GM23338 (cell line): ENCODE measurements around the gene SH3GL2.

Source experiments
- CREB1 ChIP-seq: fragments of 250-450 bp; sonication (Bioruptor Pico); IDR thresholded peaks from 2 replicates; pipeline ENCODE4 v1.5.0; 2020; ENCODE audit warnings: low read depth, mild to moderate bottlenecking, moderate library complexity
- EZH2 ChIP-seq: fragments of 200-600 bp; sonication (generic); IDR thresholded peaks from one replicate; pipeline ENCODE4 v1.8.0; 2017; ENCODE audit warnings: antibody characterized with exemption, mild to moderate bottlenecking, low read depth; ENCODE audit not compliant: unreplicated experiment
- EZH2phosphoT487 ChIP-seq: fragments of 200-600 bp; sonication (generic); IDR thresholded peaks from one replicate; pipeline ENCODE4 v1.8.1; 2018; ENCODE audit warnings: antibody characterized with exemption; ENCODE audit not compliant: unreplicated experiment
- JUNB ChIP-seq: IDR thresholded peaks from one replicate; pipeline ENCODE4 v1.6.1; 2016; ENCODE audit warnings: antibody characterized with exemption; ENCODE audit not compliant: unreplicated experiment
- POLR2AphosphoS5 ChIP-seq: IDR thresholded peaks from 2 replicates; pipeline ENCODE4 v1.6.1; 2016; ENCODE audit warnings: antibody characterized with exemption, low read depth
- STAT1 ChIP-seq: IDR thresholded peaks from one replicate; pipeline ENCODE4 v1.6.1; 2016; ENCODE audit warnings: antibody characterized with exemption; ENCODE audit not compliant: unreplicated experiment
- ZNF331 ChIP-seq: fragments of 250-450 bp; sonication (Bioruptor Pico); IDR thresholded peaks from 2 replicates; pipeline ENCODE4 v1.5.0; 2020; ENCODE audit warnings: low read depth, mild to moderate bottlenecking, moderate library complexity
- TF ChIP-seq, protein P1 (sequence below): IDR thresholded peaks from one replicate; pipeline ENCODE4 v1.6.1; 2018; ENCODE audit warnings: antibody characterized with exemption; ENCODE audit not compliant: unreplicated experiment
- TF ChIP-seq, protein P2 (sequence below), 2 experiments: fragments of 200-600 bp in 1 of 2; sonication (generic) in 1 of 2; conservative IDR thresholded peaks; 2 replicates each; pipeline versions ENCODE4 v1.5.1 to v1.6.1; 2016 to 2017; ENCODE audit warnings: antibody characterized with exemption in 2 of 2, low read depth in 2 of 2, mild to moderate bottlenecking in 2 of 2, moderate library complexity in 1 of 2
- TF ChIP-seq, protein P3 (sequence below): fragments of 250-450 bp; sonication (Bioruptor Pico); IDR thresholded peaks from 2 replicates; pipeline ENCODE4 v1.5.0; 2020; ENCODE audit warnings: mild to moderate bottlenecking, moderate library complexity
- TF ChIP-seq, protein P4 (sequence below): IDR thresholded peaks from 2 replicates; pipeline ENCODE4 v1.6.1; 2016; ENCODE audit warnings: antibody characterized with exemption

DNA sequence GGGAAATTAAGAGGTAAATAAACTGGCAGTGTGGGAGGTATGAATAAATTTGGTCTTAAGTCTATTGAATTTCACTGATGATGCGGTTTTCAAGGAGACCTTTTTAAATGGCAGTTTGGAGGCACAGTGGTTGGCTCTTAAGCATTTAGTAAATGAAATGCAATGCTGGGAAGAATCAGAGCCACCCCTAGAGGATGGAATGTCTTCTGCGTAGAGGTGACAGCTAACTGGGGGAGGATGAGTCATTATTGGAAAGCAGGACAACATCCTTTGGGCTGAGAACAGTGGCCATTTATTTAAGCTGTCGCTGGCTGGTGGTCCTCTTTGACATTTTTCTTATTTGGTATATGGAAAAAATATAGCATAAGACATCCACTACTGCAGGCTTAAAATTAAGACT lies 163.2 kb downstream of the SH3GL2 start:
- TF ChIP-seq EZH2 (no peak), POLR2AphosphoS5 (no peak), EZH2phosphoT487 (no peak), JUNB (no peak), CREB1 (CRISPR knock-in tag) (peak; percentile 73), ZNF331 (CRISPR knock-in tag) (no peak), STAT1 (no peak)
- TF ChIP-seq, protein P1, sequence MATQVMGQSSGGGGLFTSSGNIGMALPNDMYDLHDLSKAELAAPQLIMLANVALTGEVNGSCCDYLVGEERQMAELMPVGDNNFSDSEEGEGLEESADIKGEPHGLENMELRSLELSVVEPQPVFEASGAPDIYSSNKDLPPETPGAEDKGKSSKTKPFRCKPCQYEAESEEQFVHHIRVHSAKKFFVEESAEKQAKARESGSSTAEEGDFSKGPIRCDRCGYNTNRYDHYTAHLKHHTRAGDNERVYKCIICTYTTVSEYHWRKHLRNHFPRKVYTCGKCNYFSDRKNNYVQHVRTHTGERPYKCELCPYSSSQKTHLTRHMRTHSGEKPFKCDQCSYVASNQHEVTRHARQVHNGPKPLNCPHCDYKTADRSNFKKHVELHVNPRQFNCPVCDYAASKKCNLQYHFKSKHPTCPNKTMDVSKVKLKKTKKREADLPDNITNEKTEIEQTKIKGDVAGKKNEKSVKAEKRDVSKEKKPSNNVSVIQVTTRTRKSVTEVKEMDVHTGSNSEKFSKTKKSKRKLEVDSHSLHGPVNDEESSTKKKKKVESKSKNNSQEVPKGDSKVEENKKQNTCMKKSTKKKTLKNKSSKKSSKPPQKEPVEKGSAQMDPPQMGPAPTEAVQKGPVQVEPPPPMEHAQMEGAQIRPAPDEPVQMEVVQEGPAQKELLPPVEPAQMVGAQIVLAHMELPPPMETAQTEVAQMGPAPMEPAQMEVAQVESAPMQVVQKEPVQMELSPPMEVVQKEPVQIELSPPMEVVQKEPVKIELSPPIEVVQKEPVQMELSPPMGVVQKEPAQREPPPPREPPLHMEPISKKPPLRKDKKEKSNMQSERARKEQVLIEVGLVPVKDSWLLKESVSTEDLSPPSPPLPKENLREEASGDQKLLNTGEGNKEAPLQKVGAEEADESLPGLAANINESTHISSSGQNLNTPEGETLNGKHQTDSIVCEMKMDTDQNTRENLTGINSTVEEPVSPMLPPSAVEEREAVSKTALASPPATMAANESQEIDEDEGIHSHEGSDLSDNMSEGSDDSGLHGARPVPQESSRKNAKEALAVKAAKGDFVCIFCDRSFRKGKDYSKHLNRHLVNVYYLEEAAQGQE = peak; percentile 40
- TF ChIP-seq, protein P2, sequence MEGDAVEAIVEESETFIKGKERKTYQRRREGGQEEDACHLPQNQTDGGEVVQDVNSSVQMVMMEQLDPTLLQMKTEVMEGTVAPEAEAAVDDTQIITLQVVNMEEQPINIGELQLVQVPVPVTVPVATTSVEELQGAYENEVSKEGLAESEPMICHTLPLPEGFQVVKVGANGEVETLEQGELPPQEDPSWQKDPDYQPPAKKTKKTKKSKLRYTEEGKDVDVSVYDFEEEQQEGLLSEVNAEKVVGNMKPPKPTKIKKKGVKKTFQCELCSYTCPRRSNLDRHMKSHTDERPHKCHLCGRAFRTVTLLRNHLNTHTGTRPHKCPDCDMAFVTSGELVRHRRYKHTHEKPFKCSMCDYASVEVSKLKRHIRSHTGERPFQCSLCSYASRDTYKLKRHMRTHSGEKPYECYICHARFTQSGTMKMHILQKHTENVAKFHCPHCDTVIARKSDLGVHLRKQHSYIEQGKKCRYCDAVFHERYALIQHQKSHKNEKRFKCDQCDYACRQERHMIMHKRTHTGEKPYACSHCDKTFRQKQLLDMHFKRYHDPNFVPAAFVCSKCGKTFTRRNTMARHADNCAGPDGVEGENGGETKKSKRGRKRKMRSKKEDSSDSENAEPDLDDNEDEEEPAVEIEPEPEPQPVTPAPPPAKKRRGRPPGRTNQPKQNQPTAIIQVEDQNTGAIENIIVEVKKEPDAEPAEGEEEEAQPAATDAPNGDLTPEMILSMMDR (conservative IDR thresholded peaks at IDR 0.05; ENCODE audit: low read depth in 2 of 2) = peak; percentile 76 to 86
- TF ChIP-seq, protein P3, sequence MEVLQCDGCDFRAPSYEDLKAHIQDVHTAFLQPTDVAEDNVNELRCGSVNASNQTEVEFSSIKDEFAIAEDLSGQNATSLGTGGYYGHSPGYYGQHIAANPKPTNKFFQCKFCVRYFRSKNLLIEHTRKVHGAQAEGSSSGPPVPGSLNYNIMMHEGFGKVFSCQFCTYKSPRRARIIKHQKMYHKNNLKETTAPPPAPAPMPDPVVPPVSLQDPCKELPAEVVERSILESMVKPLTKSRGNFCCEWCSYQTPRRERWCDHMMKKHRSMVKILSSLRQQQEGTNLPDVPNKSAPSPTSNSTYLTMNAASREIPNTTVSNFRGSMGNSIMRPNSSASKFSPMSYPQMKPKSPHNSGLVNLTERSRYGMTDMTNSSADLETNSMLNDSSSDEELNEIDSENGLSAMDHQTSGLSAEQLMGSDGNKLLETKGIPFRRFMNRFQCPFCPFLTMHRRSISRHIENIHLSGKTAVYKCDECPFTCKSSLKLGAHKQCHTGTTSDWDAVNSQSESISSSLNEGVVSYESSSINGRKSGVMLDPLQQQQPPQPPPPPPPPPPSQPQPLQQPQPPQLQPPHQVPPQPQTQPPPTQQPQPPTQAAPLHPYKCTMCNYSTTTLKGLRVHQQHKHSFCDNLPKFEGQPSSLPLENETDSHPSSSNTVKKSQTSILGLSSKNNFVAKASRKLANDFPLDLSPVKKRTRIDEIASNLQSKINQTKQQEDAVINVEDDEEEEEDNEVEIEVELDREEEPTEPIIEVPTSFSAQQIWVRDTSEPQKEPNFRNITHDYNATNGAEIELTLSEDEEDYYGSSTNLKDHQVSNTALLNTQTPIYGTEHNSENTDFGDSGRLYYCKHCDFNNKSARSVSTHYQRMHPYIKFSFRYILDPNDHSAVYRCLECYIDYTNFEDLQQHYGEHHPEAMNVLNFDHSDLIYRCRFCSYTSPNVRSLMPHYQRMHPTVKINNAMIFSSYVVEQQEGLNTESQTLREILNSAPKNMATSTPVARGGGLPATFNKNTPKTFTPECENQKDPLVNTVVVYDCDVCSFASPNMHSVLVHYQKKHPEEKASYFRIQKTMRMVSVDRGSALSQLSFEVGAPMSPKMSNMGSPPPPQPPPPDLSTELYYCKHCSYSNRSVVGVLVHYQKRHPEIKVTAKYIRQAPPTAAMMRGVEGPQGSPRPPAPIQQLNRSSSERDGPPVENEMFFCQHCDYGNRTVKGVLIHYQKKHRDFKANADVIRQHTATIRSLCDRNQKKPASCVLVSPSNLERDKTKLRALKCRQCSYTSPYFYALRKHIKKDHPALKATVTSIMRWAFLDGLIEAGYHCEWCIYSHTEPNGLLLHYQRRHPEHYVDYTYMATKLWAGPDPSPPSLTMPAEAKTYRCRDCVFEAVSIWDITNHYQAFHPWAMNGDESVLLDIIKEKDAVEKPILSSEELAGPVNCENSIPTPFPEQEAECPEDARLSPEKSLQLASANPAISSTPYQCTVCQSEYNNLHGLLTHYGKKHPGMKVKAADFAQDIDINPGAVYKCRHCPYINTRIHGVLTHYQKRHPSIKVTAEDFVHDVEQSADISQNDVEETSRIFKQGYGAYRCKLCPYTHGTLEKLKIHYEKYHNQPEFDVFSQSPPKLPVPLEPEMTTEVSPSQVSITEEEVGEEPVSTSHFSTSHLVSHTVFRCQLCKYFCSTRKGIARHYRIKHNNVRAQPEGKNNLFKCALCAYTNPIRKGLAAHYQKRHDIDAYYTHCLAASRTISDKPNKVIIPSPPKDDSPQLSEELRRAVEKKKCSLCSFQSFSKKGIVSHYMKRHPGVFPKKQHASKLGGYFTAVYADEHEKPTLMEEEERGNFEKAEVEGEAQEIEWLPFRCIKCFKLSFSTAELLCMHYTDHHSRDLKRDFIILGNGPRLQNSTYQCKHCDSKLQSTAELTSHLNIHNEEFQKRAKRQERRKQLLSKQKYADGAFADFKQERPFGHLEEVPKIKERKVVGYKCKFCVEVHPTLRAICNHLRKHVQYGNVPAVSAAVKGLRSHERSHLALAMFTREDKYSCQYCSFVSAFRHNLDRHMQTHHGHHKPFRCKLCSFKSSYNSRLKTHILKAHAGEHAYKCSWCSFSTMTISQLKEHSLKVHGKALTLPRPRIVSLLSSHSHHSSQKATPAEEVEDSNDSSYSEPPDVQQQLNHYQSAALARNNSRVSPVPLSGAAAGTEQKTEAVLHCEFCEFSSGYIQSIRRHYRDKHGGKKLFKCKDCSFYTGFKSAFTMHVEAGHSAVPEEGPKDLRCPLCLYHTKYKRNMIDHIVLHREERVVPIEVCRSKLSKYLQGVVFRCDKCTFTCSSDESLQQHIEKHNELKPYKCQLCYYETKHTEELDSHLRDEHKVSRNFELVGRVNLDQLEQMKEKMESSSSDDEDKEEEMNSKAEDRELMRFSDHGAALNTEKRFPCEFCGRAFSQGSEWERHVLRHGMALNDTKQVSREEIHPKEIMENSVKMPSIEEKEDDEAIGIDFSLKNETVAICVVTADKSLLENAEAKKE (CRISPR knock-in tag) = no peak
- TF ChIP-seq, protein P4, sequence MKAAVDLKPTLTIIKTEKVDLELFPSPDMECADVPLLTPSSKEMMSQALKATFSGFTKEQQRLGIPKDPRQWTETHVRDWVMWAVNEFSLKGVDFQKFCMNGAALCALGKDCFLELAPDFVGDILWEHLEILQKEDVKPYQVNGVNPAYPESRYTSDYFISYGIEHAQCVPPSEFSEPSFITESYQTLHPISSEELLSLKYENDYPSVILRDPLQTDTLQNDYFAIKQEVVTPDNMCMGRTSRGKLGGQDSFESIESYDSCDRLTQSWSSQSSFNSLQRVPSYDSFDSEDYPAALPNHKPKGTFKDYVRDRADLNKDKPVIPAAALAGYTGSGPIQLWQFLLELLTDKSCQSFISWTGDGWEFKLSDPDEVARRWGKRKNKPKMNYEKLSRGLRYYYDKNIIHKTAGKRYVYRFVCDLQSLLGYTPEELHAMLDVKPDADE = no peak
